H1 (cell line): Measurements from ENCODE around the gene BSN. TPM values are rescaled to one million over a fixed set of nuclear protein-coding genes. Genes with fewer than 3 reads are reported as not detected.

Experiments
- HDAC2 ChIP-seq, 2 experiments: fragments of 300-600 bp in 1 of 2; sonication (generic) in 1 of 2; IDR thresholded peaks; 2 replicates each; pipeline ENCODE4 v1.6.1; 2011 to 2012; ENCODE audit warnings: low read depth in 2 of 2, low read length in 2 of 2, mild to moderate bottlenecking in 2 of 2, moderate library complexity in 2 of 2, borderline replicate concordance in 1 of 2, inconsistent platforms in 1 of 2
- HDAC6 ChIP-seq: IDR thresholded peaks from one replicate; pipeline ENCODE4 v1.7.1; 2012; ENCODE audit warnings: low read depth, mild to moderate bottlenecking, inconsistent platforms, low read length, moderate library complexity
- RBBP5 ChIP-seq: IDR thresholded peaks from 2 replicates; pipeline ENCODE4 v1.7.1; 2012; ENCODE audit warnings: low read depth, mild to moderate bottlenecking, inconsistent platforms, low read length, moderate library complexity, borderline replicate concordance
- RXRA ChIP-seq: IDR thresholded peaks from 2 replicates; pipeline ENCODE4 v1.6.1; 2011; ENCODE audit warnings: low read depth, mild to moderate bottlenecking, low read length, moderate library complexity; ENCODE audit not compliant: insufficient read depth
- polyA plus RNA-seq, 7 experiments: library from polyadenylated mRNA; depleted of rRNA in 3 of 7; stranded (reverse) in 5 of 7; unstranded in 2 of 7; fragments of >200 nt in 5 of 7; fragments of 200-250 nt in 2 of 7; gene quantifications; 1 replicate in 5 of 7; 2 replicates in 1 of 7; 4 replicates in 1 of 7; pipeline versions ENCODE4 v1.2.1 to v1.2.3, GENCODE V29; 2011 to 2013; ENCODE audit warnings: missing spikeins in 2 of 7, mixed read lengths in 2 of 7
- total RNA-seq: library from RNA; stranded (reverse); fragmentation: NEBNext Ultra II Directional; extraction: Animal tissue kit (Norgen Biotek cat#: 25700); gene quantifications from 2 replicates; pipeline ENCODE4 v1.2.1, GENCODE V29; 2021

Gene BSN
- total and polyA plus RNA-seq, 2 of the 8 experiments (the other 6 are each of a cell fraction or from before 2014, with no cell fraction given), result 0.60 to 3.0 TPM

- TF ChIP-seq RXRA (no peak), RBBP5 (no peak), HDAC6 (no peak), HDAC2 (IDR thresholded peaks at IDR 0.05; ENCODE audit: borderline replicate concordance in 1 of 2, low read depth in 2 of 2, low read length in 2 of 2) (no peak)
Observed at GRCh38 chr3:49629451-49629850, 75.2 kb downstream of the BSN start (continued).
